Activated CD8-positive, alpha-beta memory T cell treated with anti-CD3 and anti-CD28 coated beads for 36 hours (primary cell): ENCODE measurements around the gene GSG1L. TPM values are rescaled to one million over a fixed set of nuclear protein-coding genes. Genes with fewer than 3 reads are reported as not detected.
"Not testable (repeated sequence)": the region's sequence is repeated elsewhere in the genome, so short reads cannot be mapped to it uniquely, and the experiment has no call there.

ENCODE experiments used
- CTCF ChIA-PET: fragments of 350-600 bp; sonication (Branson Sonifier 250); formaldehyde crosslinking; loops from one replicate; lab custom pipeline; 2021; ENCODE audit warnings: antibody characterized with exemption; lab: Charles Lee
- POLR2A ChIA-PET: fragments of 350-600 bp; sonication (Branson Sonifier 250); formaldehyde crosslinking; loops from one replicate; lab custom pipeline; 2021; ENCODE audit warnings: antibody characterized with exemption; lab: Charles Lee
- total RNA-seq, 2 experiments: library from RNA; stranded (reverse); gene quantifications; one replicate each; pipeline ENCODE4 v1.2.3, GENCODE V29; 2021

GSG1L gene
- total RNA-seq, 2 experiments from 2014 or later: not detected

- CTCF ChIA-PET: interaction anchor here (0.6 to 3.2 kb wide), 6 partner anchors 31 to 344 kb away, joined by 3 to 10 read pairs (median 4); no protein-coding TSS in a partner anchor
- POLR2A ChIA-PET: no interaction called here
Observed at GRCh38 chr16:27972500-27972899, 91.0 kb downstream of the GSG1L start.

- POLR2A ChIA-PET: no interaction called here
- CTCF ChIA-PET: interaction anchor here (1.1 kb wide), 1 partner anchor 248 kb away, joined by 3 read pairs; no protein-coding TSS in a partner anchor
Observed at GRCh38 chr16:27969574-27969973, 93.9 kb downstream of the GSG1L start.

GRCh38 chr16:27967169-27967568, 96.3 kb downstream of the GSG1L start:
- POLR2A ChIA-PET: no interaction called here
- CTCF ChIA-PET: no interaction called here

GRCh38 chr16:27966756-27967155, 96.8 kb downstream of the GSG1L start:
- ChIA-PET CTCF (no interaction called here), POLR2A (no interaction called here)

GRCh38 chr16:27965801-27966200, 97.7 kb downstream of the GSG1L start:
- CTCF ChIA-PET: no interaction called here

GRCh38 chr16:27963471-27963965, 100.0 kb downstream of the GSG1L start:
- POLR2A ChIA-PET: no interaction called here

More at GRCh38 chr16:27965801-27966200, 97.7 kb downstream of the GSG1L start:
- POLR2A ChIA-PET: no interaction called here

GRCh38 chr16:27962197-27962596, 101.3 kb downstream of the GSG1L start:
- CTCF ChIA-PET: no interaction called here
- POLR2A ChIA-PET: no interaction called here

More at GRCh38 chr16:27963471-27963965, 100.0 kb downstream of the GSG1L start:
- CTCF ChIA-PET: interaction anchor here (0.7 kb wide), 1 partner anchor 11 kb away, joined by 4 read pairs; no protein-coding TSS in a partner anchor

GRCh38 chr16:27961296-27961620, 102.3 kb downstream of the GSG1L start:
- ChIA-PET CTCF (no interaction called here), POLR2A (no interaction called here)

- CTCF ChIA-PET: no interaction called here
- POLR2A ChIA-PET: no interaction called here
Observed at GRCh38 chr16:27960619-27961295, 102.8 kb downstream of the GSG1L start.

- ChIA-PET CTCF (no interaction called here), POLR2A (no interaction called here)
Observed at GRCh38 chr16:27959914-27960313, 103.6 kb downstream of the GSG1L start.

- CTCF ChIA-PET: no interaction called here
- POLR2A ChIA-PET: no interaction called here
Observed at GRCh38 chr16:27954191-27954590, 109.3 kb downstream of the GSG1L start.

GRCh38 chr16:27952811-27953210, 110.7 kb downstream of the GSG1L start:
- ChIA-PET CTCF (no interaction called here), POLR2A (no interaction called here)

GRCh38 chr16:27951489-27952120, 111.9 kb downstream of the GSG1L start:
- CTCF ChIA-PET: no interaction called here
- POLR2A ChIA-PET: no interaction called here

GRCh38 chr16:27950206-27950887, 113.2 kb downstream of the GSG1L start:
- ChIA-PET POLR2A (no interaction called here), CTCF (no interaction called here)

- POLR2A ChIA-PET: no interaction called here
Observed at GRCh38 chr16:27947696-27948095, 115.8 kb downstream of the GSG1L start.

GRCh38 chr16:27945233-27945973, 118.1 kb downstream of the GSG1L start:
- ChIA-PET POLR2A (no interaction called here), CTCF (no interaction called here)

More at GRCh38 chr16:27947696-27948095, 115.8 kb downstream of the GSG1L start:
- CTCF ChIA-PET: no interaction called here

GRCh38 chr16:27943766-27944165, 119.7 kb downstream of the GSG1L start:
- ChIA-PET CTCF (no interaction called here), POLR2A (no interaction called here)

GRCh38 chr16:27942071-27942470, 121.4 kb downstream of the GSG1L start:
- CTCF ChIA-PET: interaction anchor here (0.7 kb wide), 1 partner anchor 90 kb away, joined by 4 read pairs; no protein-coding TSS in a partner anchor
- POLR2A ChIA-PET: not testable (repeated sequence)

GRCh38 chr16:27935076-27935475, 128.4 kb downstream of the GSG1L start:
- POLR2A ChIA-PET: no interaction called here
- CTCF ChIA-PET: no interaction called here
